Panc1 (cell line): ENCODE data around the gene PLD3.

Experiments
- POLR2AphosphoS5 ChIP-seq: IDR thresholded peaks from 2 replicates; pipeline ENCODE4 v1.6.1; 2012; ENCODE audit warnings: mild to moderate bottlenecking, low read depth, low read length, moderate library complexity
- TF ChIP-seq, protein P1 (sequence below): fragments of 450-650 bp; IDR thresholded peaks from 2 replicates; pipeline ENCODE4 v1.5.1; 2017; ENCODE audit warnings: mild to moderate bottlenecking

- TF ChIP-seq, protein P1, sequence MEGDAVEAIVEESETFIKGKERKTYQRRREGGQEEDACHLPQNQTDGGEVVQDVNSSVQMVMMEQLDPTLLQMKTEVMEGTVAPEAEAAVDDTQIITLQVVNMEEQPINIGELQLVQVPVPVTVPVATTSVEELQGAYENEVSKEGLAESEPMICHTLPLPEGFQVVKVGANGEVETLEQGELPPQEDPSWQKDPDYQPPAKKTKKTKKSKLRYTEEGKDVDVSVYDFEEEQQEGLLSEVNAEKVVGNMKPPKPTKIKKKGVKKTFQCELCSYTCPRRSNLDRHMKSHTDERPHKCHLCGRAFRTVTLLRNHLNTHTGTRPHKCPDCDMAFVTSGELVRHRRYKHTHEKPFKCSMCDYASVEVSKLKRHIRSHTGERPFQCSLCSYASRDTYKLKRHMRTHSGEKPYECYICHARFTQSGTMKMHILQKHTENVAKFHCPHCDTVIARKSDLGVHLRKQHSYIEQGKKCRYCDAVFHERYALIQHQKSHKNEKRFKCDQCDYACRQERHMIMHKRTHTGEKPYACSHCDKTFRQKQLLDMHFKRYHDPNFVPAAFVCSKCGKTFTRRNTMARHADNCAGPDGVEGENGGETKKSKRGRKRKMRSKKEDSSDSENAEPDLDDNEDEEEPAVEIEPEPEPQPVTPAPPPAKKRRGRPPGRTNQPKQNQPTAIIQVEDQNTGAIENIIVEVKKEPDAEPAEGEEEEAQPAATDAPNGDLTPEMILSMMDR, result no peak
- no peak for TF ChIP-seq POLR2AphosphoS5
These were observed 44.5 kb downstream of the PLD3 start for GRCh38 chr19:40392894-40393517.
